Panc1 (cell line): Measurements from ENCODE around the gene TRABD2B. TPM values are rescaled to one million over a fixed set of nuclear protein-coding genes. Genes with fewer than 3 reads are reported as not detected.

Source experiments
- ATAC-seq: fragments of 200-7000 bp; cut with Tn5 transposase; 2 replicates; pipeline ENCODE4 v1.9.1; 2020; ENCODE audit warnings: mild to moderate bottlenecking, moderate library complexity
- BruUV-seq: library from RNA; stranded (reverse); fragments of 400-500 nt; replicated peaks from 2 replicates; lab custom pipeline; 2021; lab: Mats Ljungman, UMichigan
- CTCF ChIA-PET: fragments of 300-600 bp; sonication (Branson Sonifier 250); formaldehyde crosslinking; loops from one replicate; lab custom pipeline; 2022; ENCODE audit warnings: antibody characterized with exemption; lab: Charles Lee
- POLR2A ChIA-PET: fragments of 300-600 bp; sonication (Branson Sonifier 250); formaldehyde crosslinking; loops from one replicate; lab custom pipeline; 2022; ENCODE audit warnings: antibody characterized with exemption; lab: Charles Lee
- DNase-seq: peaks from one replicate; pipeline ENCODE4 v3.0.0-alpha.2; 2010; ENCODE audit warnings: low read depth, low spot score
- H3K27ac ChIP-seq: 2 replicates; pipeline ENCODE4 v1.5.1; 2011; ENCODE audit warnings: mild to moderate bottlenecking, low read length, inconsistent platforms
- H3K27me3 ChIP-seq: fragments of 200-500 bp; sonication (Bioruptor generic); 2 replicates; pipeline ENCODE4 v1.6.0; 2014; ENCODE audit warnings: low read length, inconsistent platforms; ENCODE audit not compliant: control insufficient read depth, insufficient read depth
- H3K36me3 ChIP-seq: fragments of 200-500 bp; sonication (Bioruptor generic); 2 replicates; pipeline ENCODE4 v1.5.1; 2014; ENCODE audit warnings: inconsistent platforms, mild to moderate bottlenecking, low read length, moderate library complexity; ENCODE audit not compliant: control insufficient read depth, insufficient read depth
- H3K4me1 ChIP-seq: 2 replicates; pipeline ENCODE4 v1.5.1; 2011; ENCODE audit warnings: inconsistent platforms, mild to moderate bottlenecking, low read length, moderate library complexity; ENCODE audit not compliant: control insufficient read depth, insufficient read depth
- H3K4me3 ChIP-seq, 2 experiments: 2 replicates each; pipeline ENCODE4 v1.5.1; 2011 to 2012; ENCODE audit warnings: low read depth in 2 of 2, low read length in 2 of 2, mild to moderate bottlenecking in 2 of 2, inconsistent platforms in 1 of 2, moderate library complexity in 1 of 2
- H3K9me3 ChIP-seq: fragments of 200-500 bp; sonication (Bioruptor generic); 2 replicates; pipeline ENCODE4 v1.5.1; 2014; ENCODE audit warnings: low read depth, mild to moderate bottlenecking, inconsistent platforms, low read length, moderate library complexity; ENCODE audit not compliant: control insufficient read depth, insufficient read depth
- CTCF ChIP-seq: fragments of 450-650 bp; IDR thresholded peaks from 2 replicates; pipeline ENCODE4 v1.5.1; 2017; ENCODE audit warnings: mild to moderate bottlenecking
- POLR2AphosphoS5 ChIP-seq: IDR thresholded peaks from 2 replicates; pipeline ENCODE4 v1.6.1; 2012; ENCODE audit warnings: mild to moderate bottlenecking, low read depth, low read length, moderate library complexity
- REST ChIP-seq, 2 experiments: IDR thresholded peaks; 2 replicates each; pipeline ENCODE4 v1.6.1; 2011 to 2012; ENCODE audit warnings: low read depth in 2 of 2, control low read depth in 1 of 2, low read length in 1 of 2, mild to moderate bottlenecking in 1 of 2, moderate library complexity in 1 of 2; ENCODE audit not compliant: insufficient read depth in 1 of 2
- SIN3A ChIP-seq: IDR thresholded peaks from 2 replicates; pipeline ENCODE4 v1.6.1; 2012; ENCODE audit warnings: low read depth, mild to moderate bottlenecking, low read length, moderate library complexity, borderline replicate concordance; ENCODE audit not compliant: insufficient read depth
- TCF7L2 ChIP-seq: IDR thresholded peaks from 2 replicates; pipeline ENCODE4 v1.6.1; 2011; ENCODE audit warnings: mild to moderate bottlenecking, low read depth, low read length, inconsistent platforms
- in situ Hi-C: cut with HindIII; loops from 2 replicates; pipeline ENCODE4 v1.10.0; 2016; ENCODE audit warnings: low sequenced_read_pairs, low pct_unique_long_range_greater_than_20kb
- intact Hi-C: fragments of 100-400 bp; cut with micrococcal nuclease; formaldehyde crosslinking; loops from one replicate; pipeline ENCODE4 v1.10.0; 2022; ENCODE audit not compliant: unreplicated experiment
- total RNA-seq: library from RNA; stranded (reverse); gene quantifications from one replicate; pipeline ENCODE4 v1.2.1, GENCODE V29; 2021; ENCODE audit not compliant: unreplicated experiment

TRABD2B gene
- total RNA-seq, 1 experiment from 2014 or later: not detected

GRCh38 chr1:47983691-47984090, 13.5 kb downstream of the TRABD2B start:
- ATAC-seq: no peak
- Histone ChIP-seq H3K27ac (no peak overlapping the region), H3K36me3 (no peaks in the 10 kb centered on the region), H3K9me3 (no peaks in the 10 kb centered on the region), H3K4me1 (no peaks in the 10 kb centered on the region), H3K27me3 (peaks cover 18% of the 10 kb centered on the region), H3K4me3 (no peak overlapping the region)
- POLR2A ChIA-PET: no interaction called here
- BruUV-seq: no TSS peak
- in situ Hi-C loops (no loop called here), intact Hi-C loops (no loop called here)
- TF ChIP-seq POLR2AphosphoS5: no peak
- TF ChIP-seq REST (IDR thresholded peaks at IDR 0.05; ENCODE audit: insufficient read depth in 1 of 2, low read depth in 2 of 2, low read length in 1 of 2): no peak
- no peak for TF ChIP-seq CTCF
- TF ChIP-seq TCF7L2: no peak
- no peak for TF ChIP-seq SIN3A
- CTCF ChIA-PET: no interaction called here
- DNase-seq: no peak

GRCh38 chr1:47981667-47982350, 15.4 kb downstream of the TRABD2B start:
- ATAC-seq (no peak), DNase-seq (no peak)
- Histone ChIP-seq H3K36me3 (no peaks in the 10 kb centered on the region), H3K4me3 (no peak overlapping the region), H3K9me3 (no peaks in the 10 kb centered on the region), H3K4me1 (no peaks in the 10 kb centered on the region), H3K27ac (no peak overlapping the region), H3K27me3 (peaks cover 11% of the 10 kb centered on the region; the same call in 1 of the 2 replicates)
- in situ Hi-C loops: no loop called here
- CTCF ChIA-PET: no interaction called here
- POLR2A ChIA-PET: no interaction called here
- intact Hi-C loops: no loop called here
- TF ChIP-seq SIN3A: no peak
- no peak for TF ChIP-seq TCF7L2
- no peak for TF ChIP-seq REST (IDR thresholded peaks at IDR 0.05; ENCODE audit: insufficient read depth in 1 of 2, low read depth in 2 of 2, low read length in 1 of 2)
- TF ChIP-seq POLR2AphosphoS5: no peak
- no peak for TF ChIP-seq CTCF
- BruUV-seq: no TSS peak
